Lower leg skin (tissue), 3 donors: ENCODE measurements around the gene MAP4K2.

Experiments
- POLR2A ChIP-seq, 2 donors: fragments of 450-650 bp; IDR thresholded peaks; one replicate each; pipeline ENCODE4 v1.6.1; 2016 to 2017; ENCODE audit warnings: antibody characterized with exemption in 2 of 2, mild to moderate bottlenecking in 1 of 2, moderate library complexity in 1 of 2
- TF ChIP-seq, protein P1 (sequence below), 3 donors: fragments of 450-650 bp; IDR thresholded peaks; one replicate each; pipeline ENCODE4 v1.5.1; 2016; ENCODE audit warnings: antibody characterized with exemption in 3 of 3, mild to moderate bottlenecking in 3 of 3, moderate library complexity in 2 of 3

DNA sequence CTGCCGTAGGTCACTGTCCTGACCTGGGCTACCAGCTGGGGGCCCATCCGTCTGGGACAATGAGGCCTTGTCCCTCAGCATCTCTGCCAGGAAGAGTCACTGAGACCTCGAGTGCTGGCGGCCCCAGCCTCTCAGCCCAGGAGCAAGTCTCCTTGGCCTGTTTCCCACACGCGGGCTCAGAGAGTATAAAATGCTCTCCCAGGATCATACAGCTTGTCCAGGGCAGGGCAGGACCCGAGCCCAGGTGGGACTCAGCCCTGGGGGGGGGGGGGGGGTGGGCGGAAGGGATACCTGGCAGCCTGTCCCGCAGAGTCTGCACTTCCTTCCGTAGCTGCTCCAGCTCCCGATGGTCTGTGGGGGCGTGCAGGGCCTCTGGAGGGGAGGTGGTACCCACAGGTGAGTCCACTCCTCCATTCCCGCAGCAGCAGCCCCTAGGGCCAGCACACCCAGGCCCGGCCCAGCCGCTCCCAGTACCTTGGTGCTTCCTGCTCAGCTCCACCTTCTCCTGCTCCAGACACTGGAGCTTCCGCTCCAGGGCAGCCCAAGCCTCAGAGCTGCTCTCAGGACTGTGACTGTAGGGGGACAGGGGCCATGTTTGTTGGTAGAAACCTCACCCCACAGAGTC, 33.5 kb upstream of the MAP4K2 start:
- no peak for TF ChIP-seq POLR2A (IDR thresholded peaks at IDR 0.05)
- TF ChIP-seq, protein P1, sequence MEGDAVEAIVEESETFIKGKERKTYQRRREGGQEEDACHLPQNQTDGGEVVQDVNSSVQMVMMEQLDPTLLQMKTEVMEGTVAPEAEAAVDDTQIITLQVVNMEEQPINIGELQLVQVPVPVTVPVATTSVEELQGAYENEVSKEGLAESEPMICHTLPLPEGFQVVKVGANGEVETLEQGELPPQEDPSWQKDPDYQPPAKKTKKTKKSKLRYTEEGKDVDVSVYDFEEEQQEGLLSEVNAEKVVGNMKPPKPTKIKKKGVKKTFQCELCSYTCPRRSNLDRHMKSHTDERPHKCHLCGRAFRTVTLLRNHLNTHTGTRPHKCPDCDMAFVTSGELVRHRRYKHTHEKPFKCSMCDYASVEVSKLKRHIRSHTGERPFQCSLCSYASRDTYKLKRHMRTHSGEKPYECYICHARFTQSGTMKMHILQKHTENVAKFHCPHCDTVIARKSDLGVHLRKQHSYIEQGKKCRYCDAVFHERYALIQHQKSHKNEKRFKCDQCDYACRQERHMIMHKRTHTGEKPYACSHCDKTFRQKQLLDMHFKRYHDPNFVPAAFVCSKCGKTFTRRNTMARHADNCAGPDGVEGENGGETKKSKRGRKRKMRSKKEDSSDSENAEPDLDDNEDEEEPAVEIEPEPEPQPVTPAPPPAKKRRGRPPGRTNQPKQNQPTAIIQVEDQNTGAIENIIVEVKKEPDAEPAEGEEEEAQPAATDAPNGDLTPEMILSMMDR (IDR thresholded peaks at IDR 0.05) = no peak
